Measurements from ENCODE around the gene PLTP. TPM values are rescaled to one million over a fixed set of nuclear protein-coding genes. Genes with fewer than 3 reads are reported as not detected.

The PLTP gene
- total and polyA plus RNA-seq, 8 donors = 35.5 to 158 (median 85.4) TPM

- H3K4me1 ChIP-seq = peaks cover 13% of the 10 kb centered on the region in 3 donors
- H3K4me3 ChIP-seq = no peak overlapping the region
- TF ChIP-seq CTCF (IDR thresholded peaks at IDR 0.05) = no peak
- intact Hi-C loops (cut with DNase I) = no loop called here
- DNase-seq = no peak
- H3K27ac ChIP-seq = no peak overlapping the region
- ATAC-seq = no peak
- H3K36me3 ChIP-seq = peaks cover 0 to 9% (median 3%) of the 10 kb centered on the region in 3 donors
- no peaks in the 10 kb centered on the region for H3K27me3 ChIP-seq
- no peaks in the 10 kb centered on the region for H3K9me3 ChIP-seq
- no peak for FAIRE-seq
Measured at GRCh38 chr20:45851501-45851900, 60.5 kb downstream of the PLTP start.

GRCh38 chr20:45850926-45851325 lies 61.0 kb downstream of the PLTP start:
- DNase-seq (no peak), FAIRE-seq (no peak), ATAC-seq (no peak)
- intact Hi-C loops (cut with DNase I) = no loop called here
- H3K27me3 ChIP-seq = no peaks in the 10 kb centered on the region
- WGBS, 2 donors = 29 to 51% methylated on average over 1 of the region's 1 CpG
- H3K4me1 ChIP-seq = peaks cover 7 to 10% (median 8%) of the 10 kb centered on the region in 3 donors
- no peak overlapping the region for H3K4me3 ChIP-seq
- no peak for TF ChIP-seq CTCF (IDR thresholded peaks at IDR 0.05)
- H3K27ac ChIP-seq = no peak overlapping the region
- H3K9me3 ChIP-seq = no peaks in the 10 kb centered on the region
- peaks cover 0 to 10% (median 3%) of the 10 kb centered on the region in 3 donors for H3K36me3 ChIP-seq

- FAIRE-seq = no peak
- no peak for ATAC-seq
- TF ChIP-seq CTCF (IDR thresholded peaks at IDR 0.05) = no peak
Measured at GRCh38 chr20:45850238-45850637, 61.7 kb downstream of the PLTP start.

GRCh38 chr20:45848969-45849582 lies 62.9 kb downstream of the PLTP start:
- no peak for FAIRE-seq
- Histone ChIP-seq H3K4me1 (no peaks in the 10 kb centered on the region), H3K9me3 (no peaks in the 10 kb centered on the region), H3K4me3 (no peak overlapping the region), H3K27me3 (no peaks in the 10 kb centered on the region), H3K36me3 (peaks cover 0 to 22% (median 3%) of the 10 kb centered on the region in 3 donors), H3K27ac (no peak overlapping the region)
- no peak for TF ChIP-seq CTCF (IDR thresholded peaks at IDR 0.05)
- ATAC-seq = no peak
- WGBS, 2 donors = 92% methylated on average over 8 of the region's 8 CpGs
- intact Hi-C loops (cut with DNase I) = no loop called here
- no peak for DNase-seq

More at GRCh38 chr20:45850238-45850637, 61.7 kb downstream of the PLTP start:
- Histone ChIP-seq H3K36me3 (peaks cover 0 to 15% (median 3%) of the 10 kb centered on the region in 3 donors), H3K9me3 (no peaks in the 10 kb centered on the region), H3K27ac (no peak overlapping the region), H3K4me1 (peaks cover 0 to 3% (median under 1%) of the 10 kb centered on the region in 3 donors), H3K27me3 (no peaks in the 10 kb centered on the region), H3K4me3 (no peak overlapping the region)
- WGBS, 2 donors = 96 to 97% methylated on average over 2 of the region's 2 CpGs
- DNase-seq = no peak
- intact Hi-C loops (cut with DNase I) = no loop called here

Other genes with a start within 250 kb of the PLTP start
- gene WFDC11, start 241.9 kb downstream of the PLTP start, total RNA-seq = not detected
- gene WFDC11, start 241.9 kb downstream of the PLTP start, polyA plus RNA-seq = not detected
- gene WFDC13, start 210.1 kb downstream of the PLTP start, total RNA-seq = not detected
- not detected for gene WFDC13, start 210.1 kb downstream of the PLTP start, polyA plus RNA-seq
- not detected for gene WFDC10B, start 207.1 kb downstream of the PLTP start, total RNA-seq
- not detected for gene WFDC10B, start 207.1 kb downstream of the PLTP start, polyA plus RNA-seq
- gene SPINT4, start 189.8 kb downstream of the PLTP start, total RNA-seq = not detected
- gene SPINT4, start 189.8 kb downstream of the PLTP start, polyA plus RNA-seq = not detected
- gene WFDC3, start 120.3 kb downstream of the PLTP start, total RNA-seq = under 1 TPM in 4 of 6 donors, not detected in 2; 0.35 to 0.81 (median 0.48) TPM
- 1 to 10 TPM in 1 of 2 donors, under 1 TPM in 1; 0.95 to 1.8 TPM for gene WFDC3, start 120.3 kb downstream of the PLTP start, polyA plus RNA-seq
- 10 to 100 TPM in 3 of 6 donors, 1 to 10 TPM in 3; 7.4 to 15.3 (median 8.9) TPM for gene DNTTIP1, start 120.2 kb downstream of the PLTP start, total RNA-seq
- 10 to 100 TPM; 15.5 to 22.0 TPM for gene DNTTIP1, start 120.2 kb downstream of the PLTP start, polyA plus RNA-seq
- 1 to 10 TPM in 2 of 6 donors, under 1 TPM in 2, not detected in 2; 0.38 to 1.9 (median 1.4) TPM for gene UBE2C, start 99.5 kb downstream of the PLTP start, total RNA-seq
- gene UBE2C, start 99.5 kb downstream of the PLTP start, polyA plus RNA-seq = under 1 TPM; 0.31 to 0.61 TPM
- gene TNNC2, start 84.8 kb downstream of the PLTP start, total RNA-seq = not detected
- 1 to 10 TPM; 1.2 to 4.0 TPM for gene TNNC2, start 84.8 kb downstream of the PLTP start, polyA plus RNA-seq
- 1 to 10 TPM; 4.6 to 8.9 (median 5.9) TPM for gene SNX21, start 78.4 kb downstream of the PLTP start, total RNA-seq
- 10 to 100 TPM; 11.3 to 22.6 TPM for gene SNX21, start 78.4 kb downstream of the PLTP start, polyA plus RNA-seq
- gene ACOT8, start 54.8 kb downstream of the PLTP start, total RNA-seq = 10 to 100 TPM in 2 of 6 donors, 1 to 10 TPM in 4; 7.0 to 14.0 (median 9.7) TPM
- gene ACOT8, start 54.8 kb downstream of the PLTP start, polyA plus RNA-seq = 10 to 100 TPM; 17.9 to 21.2 TPM
- gene ZSWIM3, start 54.5 kb downstream of the PLTP start, total RNA-seq = 1 to 10 TPM in 4 of 6 donors, under 1 TPM in 2; 0.46 to 2.2 (median 1.1) TPM
- 1 to 10 TPM; 1.4 to 1.9 TPM for gene ZSWIM3, start 54.5 kb downstream of the PLTP start, polyA plus RNA-seq
- 1 to 10 TPM; 2.9 to 6.0 (median 4.0) TPM for gene ZSWIM1, start 30.9 kb downstream of the PLTP start, total RNA-seq
- gene ZSWIM1, start 30.9 kb downstream of the PLTP start, polyA plus RNA-seq = 1 to 10 TPM; 2.4 to 3.1 TPM
- gene SPATA25, start 24.5 kb downstream of the PLTP start, total RNA-seq = 1 to 10 TPM in 1 of 6 donors, under 1 TPM in 5; 0.55 to 1.3 (median 0.84) TPM
- gene SPATA25, start 24.5 kb downstream of the PLTP start, polyA plus RNA-seq = 1 to 10 TPM; 1.2 to 1.7 TPM
- 1 to 10 TPM; 1.6 to 3.8 (median 2.2) TPM for gene NEURL2, start 20.9 kb downstream of the PLTP start, total RNA-seq
- gene NEURL2, start 20.9 kb downstream of the PLTP start, polyA plus RNA-seq = 1 to 10 TPM; 4.7 to 5.3 TPM
- gene CTSA, start 20.8 kb downstream of the PLTP start, total RNA-seq = 10 to 100 TPM; 27.6 to 97.8 (median 41.5) TPM
- gene CTSA, start 20.8 kb downstream of the PLTP start, polyA plus RNA-seq = 100 to 1,000 TPM in 1 of 2 donors, 10 to 100 TPM in 1; 89.3 to 103 TPM
- gene PCIF1, start 22.5 kb upstream of the PLTP start, total RNA-seq = 10 to 100 TPM; 13.3 to 19.2 (median 17.7) TPM
- 10 to 100 TPM; 22.9 to 34.9 TPM for gene PCIF1, start 22.5 kb upstream of the PLTP start, polyA plus RNA-seq
- 10 to 100 TPM in 2 of 6 donors, 1 to 10 TPM in 4; 7.4 to 11.0 (median 7.5) TPM for gene ZNF335, start 60.0 kb upstream of the PLTP start, total RNA-seq
- gene ZNF335, start 60.0 kb upstream of the PLTP start, polyA plus RNA-seq = 10 to 100 TPM; 24.4 to 27.4 TPM
- 1 to 10 TPM in 1 of 6 donors, under 1 TPM in 4, not detected in 1; 0.19 to 1.3 (median 0.29) TPM for gene MMP9, start 96.8 kb upstream of the PLTP start, total RNA-seq
- under 1 TPM; 0.19 to 0.21 TPM for gene MMP9, start 96.8 kb upstream of the PLTP start, polyA plus RNA-seq
- gene SLC12A5, start 117.1 kb upstream of the PLTP start, total RNA-seq = 1 to 10 TPM in 4 of 6 donors, under 1 TPM in 2; 0.35 to 2.2 (median 1.3) TPM
- 10 to 100 TPM; 12.9 to 21.5 TPM for gene SLC12A5, start 117.1 kb upstream of the PLTP start, polyA plus RNA-seq
- 10 to 100 TPM in 4 of 6 donors, 1 to 10 TPM in 2; 8.4 to 17.3 (median 12.0) TPM for gene NCOA5, start 177.8 kb upstream of the PLTP start, total RNA-seq
- 10 to 100 TPM; 10.9 to 19.6 TPM for gene NCOA5, start 177.8 kb upstream of the PLTP start, polyA plus RNA-seq
- gene CD40, start 206.2 kb upstream of the PLTP start, total RNA-seq = 10 to 100 TPM in 2 of 6 donors, 1 to 10 TPM in 4; 8.4 to 17.3 (median 9.5) TPM
- 10 to 100 TPM in 1 of 2 donors, 1 to 10 TPM in 1; 10.0 to 20.8 TPM for gene CD40, start 206.2 kb upstream of the PLTP start, polyA plus RNA-seq